ENCODE data around the gene IGFBP5. TPM values are rescaled to one million over a fixed set of nuclear protein-coding genes. Genes with fewer than 3 reads are reported as not detected.

Gene IGFBP5
- polyA plus RNA-seq, 1 of the 3 experiments (the other 2 are of a cell fraction), result 323 TPM

DNA sequence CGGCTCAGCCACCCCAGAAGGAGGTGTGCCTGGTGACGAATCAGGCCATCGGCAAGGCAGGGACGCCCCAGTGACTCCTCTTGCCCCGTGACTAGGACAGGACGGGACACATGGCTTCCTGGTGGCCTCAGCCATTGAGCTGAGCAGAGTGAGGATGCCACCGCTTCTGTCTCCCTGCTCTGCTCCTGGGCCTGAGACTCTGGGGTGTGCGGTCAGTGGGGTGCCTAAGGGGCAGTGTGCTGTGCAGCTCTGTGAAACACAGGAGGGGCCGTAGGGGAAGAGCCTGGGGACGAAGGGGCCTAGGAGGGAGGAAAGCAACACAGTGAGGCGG is 24.3 kb downstream of the IGFBP5 start:
- H3K9me3 ChIP-seq, result no peaks in the 10 kb centered on the region
- H4K20me1 ChIP-seq (ENCODE audit: insufficient read depth), result no peaks in the 10 kb centered on the region
- no peak overlapping the region for H3K4me3 ChIP-seq (ENCODE audit: low read depth in 2 of 2, low read length in 1 of 2)
- H3F3A ChIP-seq (replicated peaks; ENCODE audit: insufficient read depth), result peaks cover 3% of the 10 kb centered on the region
- no peak overlapping the region for H3K4me2 ChIP-seq
- TF ChIP-seq MXI1 (IDR thresholded peaks at IDR 0.05; ENCODE audit: low read depth, low read length) (no peak), SMC3 (IDR thresholded peaks at IDR 0.05; ENCODE audit: low read depth, low read length) (no peak), FOXJ3 (CRISPR knock-in tag; IDR thresholded peaks at IDR 0.05) (no peak), FOSL2 (IDR thresholded peaks at IDR 0.05; ENCODE audit: borderline replicate concordance, low read depth) (no peak), GABPA (IDR thresholded peaks at IDR 0.05; ENCODE audit: low read depth) (no peak), RAD21 (IDR thresholded peaks at IDR 0.05; ENCODE audit: low read length) (no peak), TAF1 (IDR thresholded peaks at IDR 0.05; ENCODE audit: borderline replicate concordance, low read depth, low read length) (no peak), TCF12 (IDR thresholded peaks at IDR 0.05) (no peak), ELF1 (IDR thresholded peaks at IDR 0.05) (no peak), TEAD4 (IDR thresholded peaks at IDR 0.05; ENCODE audit: borderline replicate concordance, insufficient read depth) (no peak), YY1 (IDR thresholded peaks at IDR 0.05; ENCODE audit: low read depth) (no peak), RXRA (IDR thresholded peaks at IDR 0.05; ENCODE audit: borderline replicate concordance, low read depth) (no peak), POLR2AphosphoS5 (IDR thresholded peaks at IDR 0.05; ENCODE audit: low read depth, low read length) (no peak), NFIC (IDR thresholded peaks at IDR 0.05; ENCODE audit: borderline replicate concordance) (no peak)
- TF ChIP-seq, protein P1, sequence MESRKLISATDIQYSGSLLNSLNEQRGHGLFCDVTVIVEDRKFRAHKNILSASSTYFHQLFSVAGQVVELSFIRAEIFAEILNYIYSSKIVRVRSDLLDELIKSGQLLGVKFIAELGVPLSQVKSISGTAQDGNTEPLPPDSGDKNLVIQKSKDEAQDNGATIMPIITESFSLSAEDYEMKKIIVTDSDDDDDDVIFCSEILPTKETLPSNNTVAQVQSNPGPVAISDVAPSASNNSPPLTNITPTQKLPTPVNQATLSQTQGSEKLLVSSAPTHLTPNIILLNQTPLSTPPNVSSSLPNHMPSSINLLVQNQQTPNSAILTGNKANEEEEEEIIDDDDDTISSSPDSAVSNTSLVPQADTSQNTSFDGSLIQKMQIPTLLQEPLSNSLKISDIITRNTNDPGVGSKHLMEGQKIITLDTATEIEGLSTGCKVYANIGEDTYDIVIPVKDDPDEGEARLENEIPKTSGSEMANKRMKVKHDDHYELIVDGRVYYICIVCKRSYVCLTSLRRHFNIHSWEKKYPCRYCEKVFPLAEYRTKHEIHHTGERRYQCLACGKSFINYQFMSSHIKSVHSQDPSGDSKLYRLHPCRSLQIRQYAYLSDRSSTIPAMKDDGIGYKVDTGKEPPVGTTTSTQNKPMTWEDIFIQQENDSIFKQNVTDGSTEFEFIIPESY (IDR thresholded peaks at IDR 0.05; ENCODE audit: borderline replicate concordance, low read depth), result no peak
- TF ChIP-seq, protein P2, sequence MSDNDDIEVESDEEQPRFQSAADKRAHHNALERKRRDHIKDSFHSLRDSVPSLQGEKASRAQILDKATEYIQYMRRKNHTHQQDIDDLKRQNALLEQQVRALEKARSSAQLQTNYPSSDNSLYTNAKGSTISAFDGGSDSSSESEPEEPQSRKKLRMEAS (IDR thresholded peaks at IDR 0.05; ENCODE audit: low read depth), result no peak
- H3K27me3 ChIP-seq (ENCODE audit: insufficient read depth), result no peaks in the 10 kb centered on the region
- no peaks in the 10 kb centered on the region for H3K9me2 ChIP-seq
- WGBS (ENCODE audit: low lambda C conversion rate), result 82% methylated on average over 4 of the region's 11 CpGs
- H3K27ac ChIP-seq (ENCODE audit: low read depth in 2 of 2, low read length in 1 of 2), result no peak overlapping the region
- peaks cover 0 to 13% of the 10 kb centered on the region in 2 experiments for H3K36me3 ChIP-seq (replicated peaks in 1 of 2; ENCODE audit: control insufficient read depth in 1 of 2, insufficient read depth in 2 of 2, low read length in 1 of 2)
- no peak overlapping the region for H2AFZ ChIP-seq (ENCODE audit: low read depth)
- H3K79me2 ChIP-seq (ENCODE audit: insufficient read depth), result no peaks in the 10 kb centered on the region
- POLR2A ChIA-PET, result no interaction called here
- H3K4me1 ChIP-seq (ENCODE audit: control insufficient read depth in 1 of 2, insufficient read depth in 2 of 2, low read depth in 1 of 2, low read length in 1 of 2), result peaks cover 0 to 5% of the 10 kb centered on the region in 2 experiments; a peak in 2 of 4 replicates
- no peak for DNase-seq
- CTCF ChIA-PET, result interaction anchor here (1.1 to 24.7 kb wide), 5 partner anchors 12 to 1085 kb away, joined by 4 to 614 read pairs (median 4); no protein-coding TSS in a partner anchor
- no peak overlapping the region for H3K9ac ChIP-seq

DNA sequence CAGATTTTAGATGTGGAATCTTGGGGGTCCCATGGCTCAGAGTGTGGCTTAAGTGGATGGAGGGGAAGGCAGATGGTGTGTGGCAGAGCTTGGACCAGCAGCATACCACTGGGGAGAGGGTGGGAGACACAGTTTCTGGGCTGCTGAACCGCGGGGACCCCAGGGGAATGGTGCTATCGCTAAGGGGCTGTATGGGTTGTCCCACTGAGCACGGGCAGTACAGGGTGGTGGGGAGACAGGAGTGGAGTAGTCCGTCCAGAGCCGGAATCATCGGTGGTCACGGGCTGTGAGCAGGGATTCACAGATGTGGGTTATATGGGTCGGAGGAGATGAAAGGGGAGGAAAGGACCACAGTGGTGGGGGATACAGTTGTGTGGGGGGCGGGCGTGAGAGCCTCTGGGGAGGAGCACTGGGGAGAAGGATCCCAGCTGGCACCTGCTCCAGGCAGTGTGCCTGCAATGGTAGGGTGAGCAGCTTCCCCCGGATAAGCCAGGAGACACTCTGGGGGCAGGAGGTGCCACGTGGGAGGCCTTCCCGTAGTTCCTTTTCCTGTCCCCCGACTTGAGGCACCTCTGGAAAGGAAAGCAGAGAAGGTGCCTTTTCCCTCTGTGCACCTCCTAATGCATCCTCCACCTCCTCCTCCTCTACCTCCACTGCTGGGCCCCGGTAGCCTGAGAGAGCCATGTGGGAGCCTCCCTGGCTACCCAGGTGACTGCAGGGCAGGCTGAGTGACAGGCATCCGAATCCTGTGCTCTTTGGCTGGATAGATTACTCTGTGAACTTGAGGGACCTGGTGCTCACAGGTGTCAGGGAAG is 24.9 kb downstream of the IGFBP5 start:
- H2AFZ ChIP-seq (ENCODE audit: low read depth), result no peak overlapping the region
- H3K9ac ChIP-seq, result no peak overlapping the region
- no peak overlapping the region for H3K27ac ChIP-seq (ENCODE audit: low read depth in 2 of 2, low read length in 1 of 2)
- TF ChIP-seq EZH2phosphoT487 (IDR thresholded peaks at IDR 0.05; ENCODE audit: borderline replicate concordance, low read depth), result no peak
- no peak for TF ChIP-seq EP300 (IDR thresholded peaks at IDR 0.05; ENCODE audit: borderline replicate concordance in 1 of 2, low read depth in 1 of 2, low read length in 1 of 2)
- no peak for TF ChIP-seq RFX5 (IDR thresholded peaks at IDR 0.05; ENCODE audit: low read length)
- TF ChIP-seq TCF12 (IDR thresholded peaks at IDR 0.05), result no peak
- TF ChIP-seq MEF2A (IDR thresholded peaks at IDR 0.05; ENCODE audit: borderline replicate concordance, low read depth), result no peak
- no peak for TF ChIP-seq CHD2 (IDR thresholded peaks at IDR 0.05; ENCODE audit: low read length, partially characterized antibody)
- TF ChIP-seq PBX3 (IDR thresholded peaks at IDR 0.05), result no peak
- TF ChIP-seq GATA2 (CRISPR knock-in tag; IDR thresholded peaks at IDR 0.05), result no peak
- TF ChIP-seq TAF1 (IDR thresholded peaks at IDR 0.05; ENCODE audit: borderline replicate concordance, low read depth, low read length), result no peak
- TF ChIP-seq, protein P3, sequence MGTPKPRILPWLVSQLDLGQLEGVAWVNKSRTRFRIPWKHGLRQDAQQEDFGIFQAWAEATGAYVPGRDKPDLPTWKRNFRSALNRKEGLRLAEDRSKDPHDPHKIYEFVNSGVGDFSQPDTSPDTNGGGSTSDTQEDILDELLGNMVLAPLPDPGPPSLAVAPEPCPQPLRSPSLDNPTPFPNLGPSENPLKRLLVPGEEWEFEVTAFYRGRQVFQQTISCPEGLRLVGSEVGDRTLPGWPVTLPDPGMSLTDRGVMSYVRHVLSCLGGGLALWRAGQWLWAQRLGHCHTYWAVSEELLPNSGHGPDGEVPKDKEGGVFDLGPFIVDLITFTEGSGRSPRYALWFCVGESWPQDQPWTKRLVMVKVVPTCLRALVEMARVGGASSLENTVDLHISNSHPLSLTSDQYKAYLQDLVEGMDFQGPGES (IDR thresholded peaks at IDR 0.05; ENCODE audit: low read depth, low read length), result no peak
- TF ChIP-seq RAD21 (IDR thresholded peaks at IDR 0.05; ENCODE audit: low read length), result no peak
- TF ChIP-seq NRF1 (IDR thresholded peaks at IDR 0.05; ENCODE audit: low read depth, low read length), result no peak
- DNase-seq, result no peak
- H3F3A ChIP-seq (replicated peaks; ENCODE audit: insufficient read depth), result peaks cover under 1% of the 10 kb centered on the region
- no peaks in the 10 kb centered on the region for H4K20me1 ChIP-seq (ENCODE audit: insufficient read depth)
- ChIA-PET CTCF (interaction anchor here (1.1 to 24.7 kb wide), 6 partner anchors 12 to 1086 kb away, joined by 3 to 614 read pairs (median 4); no protein-coding TSS in a partner anchor), POLR2A (no interaction called here)
- peaks cover 0 to 7% of the 10 kb centered on the region in 2 experiments for H3K36me3 ChIP-seq (replicated peaks in 1 of 2; ENCODE audit: control insufficient read depth in 1 of 2, insufficient read depth in 2 of 2, low read length in 1 of 2)
- H3K4me1 ChIP-seq (ENCODE audit: control insufficient read depth in 1 of 2, insufficient read depth in 2 of 2, low read depth in 1 of 2, low read length in 1 of 2), result peaks cover 2 to 11% of the 10 kb centered on the region in 2 experiments; a peak in 2 of 4 replicates
- no peak overlapping the region for H3K4me3 ChIP-seq (ENCODE audit: low read depth in 2 of 2, low read length in 1 of 2)
- H3K9me3 ChIP-seq, result no peaks in the 10 kb centered on the region
- H3K9me2 ChIP-seq, result no peaks in the 10 kb centered on the region
- H3K27me3 ChIP-seq (ENCODE audit: insufficient read depth), result no peaks in the 10 kb centered on the region
- whole genome bisulfite sequencing (ENCODE audit: low lambda C conversion rate), result 72% methylated on average over 17 of the region's 17 CpGs
- no peak overlapping the region for H3K4me2 ChIP-seq
- H3K79me2 ChIP-seq (ENCODE audit: insufficient read depth), result no peaks in the 10 kb centered on the region
